OCI-M2 (cell line): ENCODE results near the gene SRRM3.
"Not testable (repeated sequence)": the region's sequence is repeated elsewhere in the genome, so short reads cannot be mapped to it uniquely, and the experiment has no call there.

Experiments used
- DNase-seq: peaks from one replicate; lab custom pipeline; 2025; ENCODE audit not compliant: unreplicated experiment; lab: John Stamatoyannopoulos, UW

SRRM3 gene

DNA sequence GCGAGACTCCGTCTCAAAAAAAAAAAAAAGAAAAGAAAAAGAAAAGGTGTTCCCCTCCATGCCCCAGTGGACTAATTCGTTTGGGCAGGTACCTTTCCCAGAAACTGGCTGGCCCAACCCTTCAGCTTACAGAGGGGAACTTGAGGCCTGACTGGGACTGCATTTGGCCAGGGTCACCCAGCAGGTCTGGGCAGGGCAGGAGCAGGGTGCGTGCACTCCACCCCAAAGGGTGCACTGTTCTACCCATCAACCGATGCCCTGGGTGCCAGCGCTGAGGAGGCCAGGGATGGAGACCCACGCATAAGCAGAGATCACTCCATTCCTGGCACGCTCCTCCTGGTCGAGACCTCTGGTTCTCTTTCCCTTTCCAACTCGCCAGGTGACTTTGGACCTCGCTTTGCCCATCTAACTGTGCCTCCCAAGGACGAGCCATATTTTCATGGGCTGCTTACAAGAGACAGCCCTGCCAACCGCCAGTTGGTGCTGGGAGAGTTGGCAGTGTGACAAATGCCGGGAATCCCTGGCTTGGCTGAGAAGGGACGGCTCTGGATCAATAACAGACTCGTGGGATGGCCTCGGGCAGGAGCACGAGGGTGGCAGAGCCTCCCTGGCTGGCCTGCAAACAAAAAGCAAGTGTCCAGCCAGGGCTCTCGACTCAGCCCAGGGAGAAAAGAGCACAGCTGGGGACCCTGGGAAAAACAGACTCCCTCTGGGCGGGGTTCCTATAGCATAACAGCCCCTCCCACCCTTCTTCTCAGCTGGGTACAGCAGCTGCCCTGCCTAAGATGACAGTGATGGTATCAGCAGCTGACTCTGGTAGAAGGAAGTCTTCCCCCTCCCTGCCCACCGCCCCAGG lies 108.6 kb downstream of the SRRM3 start:
- no peak for DNase-seq

DNA sequence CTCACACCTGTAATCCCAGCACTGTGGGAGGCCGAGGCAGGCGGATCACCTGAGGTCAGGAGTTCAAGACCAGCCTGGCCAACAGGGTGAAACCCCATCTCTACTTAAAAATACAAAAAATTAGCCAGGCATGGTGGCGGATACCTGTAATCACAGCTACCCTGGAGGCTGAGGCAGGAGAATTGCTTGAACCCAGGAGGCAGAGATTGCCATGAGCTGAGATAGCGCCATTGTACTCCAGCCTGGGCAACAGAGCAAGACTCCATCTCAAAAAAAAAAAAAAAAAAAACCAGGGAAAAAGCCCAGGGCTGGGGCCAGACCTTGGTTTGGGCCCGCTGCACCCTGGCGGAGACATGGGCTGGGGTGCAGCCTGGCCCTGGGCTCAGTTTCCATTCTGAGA lies 110.1 kb downstream of the SRRM3 start:
- not testable (repeated sequence) for DNase-seq

DNA sequence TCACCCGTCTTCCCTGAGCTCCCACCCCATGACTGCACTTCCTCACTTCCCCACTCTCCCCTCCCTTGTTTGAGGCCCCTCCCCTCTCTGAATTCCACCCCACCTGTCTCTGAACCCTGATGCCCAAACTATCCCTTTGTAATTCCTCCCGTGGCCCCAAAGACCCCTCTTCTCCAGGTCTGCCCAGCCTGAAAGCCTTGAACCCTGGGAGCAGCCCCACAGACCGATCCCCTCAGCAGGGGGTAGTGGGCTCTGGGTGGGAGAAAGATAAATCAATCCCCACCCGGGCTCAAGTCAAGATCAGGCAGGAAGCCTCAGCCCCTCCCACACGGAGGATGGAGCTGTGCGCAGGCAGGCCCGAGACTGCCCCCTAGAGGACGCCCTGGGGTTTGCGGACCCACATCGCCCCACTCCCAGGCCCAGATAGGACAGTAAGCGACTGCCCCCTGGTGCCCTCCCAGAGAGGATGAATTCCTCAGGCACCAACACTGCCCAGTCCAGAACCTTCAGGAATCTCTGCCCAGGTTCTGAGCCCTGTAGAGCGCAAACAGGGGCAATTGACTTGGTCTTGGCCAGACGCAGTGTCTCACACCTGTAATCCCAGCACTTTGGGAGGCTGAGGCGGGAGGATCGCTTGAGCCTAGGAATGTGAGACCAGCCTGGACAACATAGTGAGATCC lies 112.5 kb downstream of the SRRM3 start:
- DNase-seq: peak; percentile 58

DNA sequence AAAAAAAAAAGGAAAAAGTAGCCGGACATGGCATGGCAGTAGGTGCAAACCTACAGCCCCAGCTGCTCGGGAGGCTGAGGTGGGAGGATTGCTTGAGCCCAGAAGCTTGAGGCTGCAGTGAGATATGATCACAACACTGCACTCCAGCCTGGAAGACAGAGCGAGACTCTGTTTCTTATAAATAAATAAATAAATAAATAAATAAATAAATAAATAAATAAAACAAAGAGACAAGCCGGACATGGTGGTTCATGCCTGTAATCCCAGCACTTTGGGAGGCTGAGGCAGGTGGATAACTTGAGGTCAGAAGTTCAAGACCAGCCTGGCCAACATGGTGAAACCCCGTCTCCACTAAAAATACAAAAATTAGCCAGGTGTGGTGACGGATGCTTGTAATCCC lies 113.0 kb downstream of the SRRM3 start:
- DNase-seq: not testable (repeated sequence)

DNA sequence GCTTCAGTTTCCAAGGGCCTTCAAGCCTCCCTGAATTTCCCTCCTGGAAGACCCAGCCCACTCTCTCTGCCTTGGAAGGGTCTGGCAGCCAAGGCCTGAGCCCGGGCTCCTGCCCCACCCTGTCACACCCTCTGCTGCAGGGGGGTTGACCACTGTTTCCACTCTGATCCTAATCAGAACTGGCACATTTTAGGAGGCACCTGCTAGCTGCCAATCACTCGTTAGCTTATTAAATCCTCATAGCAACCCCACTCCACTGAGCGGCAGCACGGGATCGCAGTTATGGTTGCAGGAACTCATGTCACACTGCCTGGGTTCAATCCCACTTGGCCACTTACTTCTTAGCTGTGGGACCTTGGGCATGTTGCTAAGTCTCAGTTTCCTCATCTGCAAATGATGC lies 113.7 kb downstream of the SRRM3 start:
- DNase-seq: no peak

DNA sequence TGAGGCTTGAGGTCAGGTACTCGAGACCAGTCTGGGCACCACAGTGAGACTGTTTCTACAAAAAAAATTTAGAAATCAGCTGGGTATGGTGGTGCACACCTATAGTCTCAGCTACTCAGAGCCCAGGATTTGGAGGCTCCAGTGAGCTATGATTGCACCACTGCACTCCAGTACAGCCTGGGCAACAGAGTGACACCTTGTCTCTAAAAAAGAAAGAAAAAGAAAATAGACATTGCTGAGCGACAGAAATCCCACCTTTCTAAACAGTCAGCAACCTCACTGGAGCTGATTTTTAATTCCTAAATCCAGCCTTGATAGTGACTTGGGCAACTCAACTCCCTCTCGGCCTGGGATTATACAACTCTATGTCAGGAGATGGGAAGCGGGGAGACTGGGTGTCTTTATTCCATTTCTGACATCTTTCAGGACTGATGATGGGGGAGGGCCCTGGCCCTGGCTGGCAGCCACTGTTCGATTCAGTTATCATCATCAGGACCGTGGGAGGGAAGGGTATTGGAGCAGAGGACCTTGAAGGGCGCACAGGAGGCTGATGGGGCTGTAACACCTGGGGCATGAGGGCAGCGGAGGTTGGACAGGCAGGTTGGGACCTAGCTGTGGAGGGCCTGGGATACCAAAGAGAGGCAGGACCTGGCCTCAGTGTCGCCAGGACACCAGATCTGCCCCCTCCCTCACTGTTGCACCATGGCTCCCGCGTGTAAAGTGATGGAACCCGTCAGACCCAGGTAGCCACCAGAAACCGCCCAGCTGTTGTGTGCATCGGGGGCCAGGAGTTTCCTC lies 115.5 kb downstream of the SRRM3 start:
- DNase-seq: no peak

DNA sequence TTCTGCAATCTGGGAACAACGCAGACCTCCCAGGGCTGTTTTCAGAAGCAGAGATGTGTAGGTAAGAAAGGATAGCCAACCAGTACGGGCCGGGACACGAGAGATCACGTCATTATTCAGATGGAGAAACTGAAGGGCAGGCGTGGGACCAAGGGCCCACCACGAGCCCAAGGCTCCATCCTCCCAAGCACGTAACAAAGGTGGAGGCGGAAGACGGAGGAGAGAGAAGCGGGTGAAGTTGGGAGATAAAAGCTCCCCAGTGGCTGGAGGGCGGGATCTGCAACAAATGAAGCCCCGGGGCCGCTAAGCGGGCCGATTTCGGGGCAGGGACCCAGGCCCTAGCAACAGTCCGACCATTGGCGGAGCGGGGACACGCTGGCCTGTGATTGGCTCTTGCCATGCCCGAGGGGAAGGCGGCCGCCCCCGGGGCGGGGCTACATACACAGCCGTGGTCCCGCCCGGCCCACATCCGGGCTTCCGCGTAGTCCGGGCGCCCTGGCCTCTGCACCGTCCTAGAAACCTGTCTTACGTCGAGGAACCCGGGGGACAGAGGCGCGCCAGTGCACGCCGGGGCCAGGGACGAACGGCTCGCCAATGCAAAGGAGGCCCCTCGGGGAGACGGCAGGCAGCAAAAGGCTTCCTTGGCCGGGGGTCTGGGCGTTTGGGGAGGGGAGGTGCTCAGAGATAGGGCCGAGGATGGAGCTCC lies 116.2 kb downstream of the SRRM3 start:
- peak; percentile 77 for DNase-seq

DNA sequence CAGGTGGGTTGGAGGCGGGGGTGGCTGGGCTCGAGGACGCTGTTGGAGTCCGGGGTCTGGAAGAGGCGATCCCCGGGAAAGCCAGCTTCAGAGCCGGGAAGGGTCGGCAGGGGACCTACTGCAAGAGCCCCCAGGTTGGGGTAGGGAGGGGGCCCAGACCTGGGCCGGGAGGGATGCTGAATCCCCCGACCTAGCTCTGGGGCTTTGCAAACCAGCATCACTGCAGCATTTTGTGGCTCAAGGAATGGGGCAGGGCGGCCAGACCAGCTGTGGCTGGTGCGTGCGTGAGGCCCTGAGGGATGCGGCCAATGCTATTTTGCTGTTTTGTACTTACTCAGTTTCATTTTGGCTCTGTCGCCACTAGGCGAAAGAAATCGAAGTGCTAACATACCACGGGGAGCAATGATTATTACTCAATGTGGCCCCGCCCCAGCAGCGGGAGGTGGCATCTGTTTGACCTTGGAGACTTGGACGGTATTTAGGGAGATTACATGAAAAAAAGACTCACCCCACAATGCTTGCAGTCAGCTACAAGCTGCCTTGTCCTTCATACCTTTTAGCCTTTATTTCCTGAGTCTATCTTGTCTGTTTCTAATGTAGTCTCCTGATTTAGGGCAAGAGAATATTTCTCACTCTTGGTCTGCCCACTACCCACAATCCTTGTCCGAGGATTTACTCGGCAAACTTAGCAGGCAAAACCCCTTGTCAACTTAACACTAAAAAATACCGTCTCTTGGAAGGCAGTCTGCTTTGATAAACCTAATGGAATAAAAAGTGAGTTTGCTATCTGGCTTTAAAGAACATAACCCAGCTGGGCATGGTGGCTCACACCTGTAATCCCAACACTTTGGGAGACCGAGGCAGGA lies 117.0 kb downstream of the SRRM3 start:
- no peak for DNase-seq

DNA sequence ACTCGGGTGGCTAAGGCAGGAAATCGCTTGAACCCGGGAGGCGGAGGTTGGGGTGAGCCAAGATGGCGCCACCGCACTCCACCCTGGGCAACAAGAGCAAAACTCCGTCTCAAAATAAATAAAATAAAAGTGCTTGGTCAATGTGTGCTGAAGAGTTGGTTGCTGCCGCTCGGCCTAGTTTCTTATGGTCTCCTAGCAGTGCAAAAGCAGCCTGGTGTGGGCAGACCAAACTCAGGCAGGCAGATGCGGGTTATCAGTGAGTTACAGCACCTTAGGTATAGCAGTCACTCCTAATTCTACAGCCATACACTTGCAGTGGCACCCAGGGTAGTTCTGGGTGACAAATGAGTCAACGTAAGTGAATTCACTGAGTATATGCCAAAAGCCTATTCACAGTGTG lies 123.4 kb downstream of the SRRM3 start:
- no peak for DNase-seq

DNA sequence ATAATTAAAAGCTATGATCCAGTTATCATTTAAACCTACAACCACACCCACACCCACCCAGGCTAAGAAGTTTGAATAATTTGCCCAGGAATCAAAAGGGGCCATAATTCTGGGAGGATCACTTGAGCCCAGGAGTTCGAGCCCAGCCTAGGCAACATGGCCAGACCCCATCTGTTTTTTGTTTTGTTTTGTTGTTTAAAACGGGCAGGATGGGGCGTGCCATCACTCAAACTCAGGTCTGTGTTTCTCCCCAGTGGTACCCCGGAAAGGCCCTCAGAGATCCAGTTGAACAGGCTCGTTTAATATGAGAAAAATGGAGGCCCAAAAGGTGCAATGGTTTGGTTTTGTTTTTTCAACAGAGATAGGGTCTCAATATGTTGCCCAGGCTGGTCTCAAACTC lies 124.1 kb downstream of the SRRM3 start:
- no peak for DNase-seq

DNA sequence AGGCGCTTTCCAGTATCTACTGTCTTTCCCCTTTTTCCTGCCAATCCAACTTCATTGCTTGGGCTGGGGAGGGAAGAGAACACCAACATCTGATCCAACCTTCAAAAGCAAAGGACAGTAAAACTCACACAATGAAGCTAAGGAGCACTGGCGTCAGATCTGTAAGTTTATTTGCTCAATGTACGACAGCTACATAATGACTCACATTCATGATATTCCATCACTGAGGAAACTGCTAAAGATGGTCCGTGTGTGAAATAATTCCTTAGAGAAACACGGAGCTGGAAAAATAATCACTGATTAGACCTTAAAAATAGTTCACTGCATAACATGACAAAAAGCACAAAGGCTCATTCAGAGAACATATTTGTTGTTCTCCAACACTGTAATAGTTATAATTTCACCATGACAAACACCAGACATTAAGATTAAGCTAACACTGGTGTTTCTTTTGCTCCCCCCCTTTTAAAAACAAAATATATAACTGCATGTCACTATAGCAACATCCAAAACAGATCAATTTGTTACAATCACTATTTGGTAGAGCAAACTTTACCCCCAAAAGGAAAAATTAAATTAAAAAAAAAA lies 125.0 kb downstream of the SRRM3 start:
- no peak for DNase-seq

DNA sequence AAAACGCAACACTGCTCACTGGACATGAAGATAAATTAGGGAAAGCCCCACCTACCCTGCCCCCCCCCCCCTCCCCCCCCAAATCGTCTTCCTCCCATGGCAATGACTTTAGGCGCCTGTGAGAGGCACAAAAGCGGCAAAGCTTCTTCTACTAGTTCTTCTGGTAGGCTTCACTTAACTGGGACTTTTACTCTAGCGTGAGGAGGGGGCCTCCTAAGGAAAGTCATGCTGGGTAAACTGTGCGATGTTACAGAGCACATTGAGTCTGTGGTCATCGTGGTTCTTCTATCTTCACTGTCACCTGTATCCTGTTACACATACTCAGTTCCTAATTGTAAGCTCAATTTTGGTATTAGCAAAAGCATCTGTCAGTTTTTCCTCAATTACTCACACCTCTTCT lies 125.9 kb downstream of the SRRM3 start:
- peak; percentile 56 for DNase-seq

DNA sequence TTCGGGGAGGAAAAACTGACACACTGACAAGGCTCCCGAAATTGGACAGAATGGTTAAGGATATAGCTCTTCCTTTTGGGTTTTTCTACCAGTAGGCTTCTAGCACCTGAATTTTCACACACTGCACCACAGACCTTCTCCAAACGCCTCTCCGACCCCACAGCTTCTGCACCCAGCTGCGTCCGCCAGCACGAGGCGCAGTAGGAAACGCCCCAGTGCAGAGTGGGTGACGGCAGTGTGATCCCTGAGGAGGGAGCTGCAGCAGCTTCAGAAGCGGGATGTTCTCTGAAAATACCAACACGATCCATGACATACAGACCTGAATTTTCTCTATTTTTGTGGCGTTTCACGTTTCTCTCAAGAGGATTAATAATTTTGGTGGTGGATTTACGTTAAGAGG lies 126.7 kb downstream of the SRRM3 start:
- no peak for DNase-seq

DNA sequence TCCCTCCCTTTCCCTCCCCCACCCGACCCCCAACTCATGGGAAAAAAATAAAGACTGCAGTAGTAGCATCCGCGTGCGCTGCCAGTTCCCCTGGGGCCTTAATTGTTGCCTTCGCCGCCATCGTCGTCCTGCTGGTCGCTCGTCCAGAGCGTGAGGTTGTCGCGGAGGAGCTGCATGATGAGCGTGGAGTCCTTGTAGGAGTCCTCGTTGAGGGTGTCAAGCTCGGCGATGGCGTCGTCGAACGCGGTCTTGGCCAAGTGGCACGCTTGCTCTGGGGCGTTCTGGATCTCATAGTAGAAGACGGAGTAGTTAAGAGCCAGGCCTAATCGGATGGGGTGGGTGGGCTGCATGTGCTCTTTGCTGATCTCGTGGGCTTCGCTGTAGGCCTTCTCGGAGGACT lies 127.8 kb downstream of the SRRM3 start:
- DNase-seq: no peak

DNA sequence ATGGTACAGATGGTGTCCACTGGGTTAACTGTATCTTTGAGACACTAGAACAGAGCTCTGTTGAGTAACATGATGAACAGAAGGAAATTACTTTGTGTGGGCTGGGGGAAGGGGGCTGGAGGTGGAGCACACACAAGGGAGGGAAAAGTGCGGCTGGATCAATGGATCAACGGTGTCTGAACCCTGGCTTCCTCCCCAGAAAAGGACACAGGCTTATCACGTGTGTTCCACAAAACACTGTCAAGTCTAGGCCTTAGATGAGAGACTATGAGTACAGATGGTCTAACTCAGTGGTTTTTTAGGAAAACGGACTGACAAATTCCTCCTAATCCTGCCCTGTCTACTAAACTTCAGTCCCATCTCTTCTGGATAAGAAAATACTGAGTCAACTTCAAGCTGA lies 128.6 kb downstream of the SRRM3 start:
- DNase-seq: no peak

DNA sequence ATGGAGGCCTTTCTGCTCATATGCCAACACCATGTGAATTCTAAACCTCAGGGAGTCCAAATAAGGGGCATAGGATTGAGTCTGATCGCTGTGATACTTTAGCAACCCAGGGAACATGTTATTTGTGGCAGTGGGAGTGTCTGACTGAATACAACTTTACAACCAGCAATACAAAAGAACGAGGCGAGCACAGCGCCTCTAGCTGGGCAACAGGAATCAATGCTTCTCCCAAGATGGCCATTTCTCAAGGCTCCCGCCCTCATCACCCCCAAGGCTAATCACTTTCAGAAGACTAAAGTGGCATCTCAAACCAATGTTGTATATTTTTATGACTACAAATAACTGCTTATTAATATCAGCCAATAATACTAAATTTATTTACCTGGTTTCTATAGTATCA lies 129.0 kb downstream of the SRRM3 start:
- no peak for DNase-seq

DNA sequence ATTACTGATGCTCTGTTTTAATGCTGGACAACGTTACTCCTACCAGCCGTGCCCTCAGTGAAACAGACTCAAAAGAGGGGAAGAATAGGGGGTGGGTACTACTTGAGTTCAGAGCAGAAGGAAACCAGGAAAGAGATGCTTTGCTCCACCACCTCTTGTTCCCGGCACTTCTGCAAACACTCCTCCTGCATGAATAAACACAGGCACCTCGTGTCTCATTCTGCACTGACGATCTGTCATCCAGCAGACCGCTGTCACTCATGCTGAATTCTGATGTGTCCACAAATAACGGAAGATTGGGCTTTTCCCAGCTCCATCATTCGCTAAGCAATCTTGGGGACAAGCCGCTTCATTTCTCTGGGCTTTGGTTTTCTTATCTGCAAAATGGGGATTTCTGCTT lies 130.4 kb downstream of the SRRM3 start:
- DNase-seq: no peak

DNA sequence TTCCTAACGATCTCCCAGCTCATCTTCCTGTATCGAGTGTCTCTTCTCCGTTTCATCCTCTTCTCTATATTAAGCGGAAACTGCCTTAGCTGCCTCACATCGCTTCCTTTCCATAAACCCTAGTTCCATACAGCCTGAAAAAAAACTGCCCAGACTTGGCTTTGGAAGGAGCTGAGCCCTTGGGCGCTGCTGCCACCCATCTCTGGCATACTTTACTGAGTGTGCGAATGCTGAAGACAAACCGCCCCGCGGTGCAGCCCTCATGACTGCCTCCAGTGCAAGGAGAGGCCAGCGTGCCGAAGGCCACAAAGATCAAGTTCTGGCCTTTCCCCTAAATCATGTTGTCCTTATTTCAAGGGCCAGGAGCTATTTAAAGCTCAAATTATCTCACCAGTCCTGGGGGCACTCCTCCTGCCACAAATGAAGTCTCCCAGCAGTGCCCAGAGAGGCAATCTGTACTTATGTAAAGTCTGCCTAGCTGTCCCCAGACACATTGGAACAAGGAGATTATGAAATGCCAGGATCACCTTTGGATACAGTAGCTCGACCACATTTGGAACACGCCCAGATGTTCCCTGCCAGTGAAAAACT lies 131.9 kb downstream of the SRRM3 start:
- no peak for DNase-seq

DNA sequence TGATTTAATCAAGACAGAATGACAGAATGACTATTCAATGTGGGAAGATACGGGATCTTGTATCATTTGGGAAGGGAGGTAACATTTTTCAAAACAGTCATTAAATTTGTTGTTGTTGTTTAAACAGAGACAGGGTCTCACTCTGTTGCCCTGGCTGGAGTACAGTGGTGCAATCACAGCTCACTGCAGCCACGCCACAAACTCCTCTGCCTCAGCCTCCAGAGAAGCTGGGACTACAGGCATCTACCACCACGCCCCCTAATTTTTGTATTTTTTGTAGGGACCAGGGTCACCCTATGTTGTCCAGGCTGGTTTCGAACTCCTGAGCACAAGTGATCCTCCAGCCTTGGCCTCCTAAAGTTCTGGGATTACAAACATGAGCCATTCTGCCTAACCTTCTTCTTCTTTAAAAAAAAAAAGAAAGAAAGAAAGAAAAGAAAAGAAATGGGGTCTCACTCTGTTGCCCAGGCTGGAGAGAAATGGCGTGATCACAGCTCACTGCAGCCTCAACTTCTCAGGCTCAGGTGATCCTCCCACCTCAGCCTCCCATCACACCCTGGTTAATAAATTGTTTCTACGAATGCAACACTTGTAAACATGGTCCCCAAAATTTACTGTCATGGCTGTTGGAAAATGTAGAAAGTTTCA lies 132.7 kb downstream of the SRRM3 start:
- DNase-seq: no peak
